Renal cortical epithelial cell (primary cell): Measurements from ENCODE around the gene MERTK. TPM values are rescaled to one million over a fixed set of nuclear protein-coding genes. Genes with fewer than 3 reads are reported as not detected.

Experiments used
- DNase-seq: peaks from one replicate; pipeline ENCODE4 v3.0.0-alpha.2; 2011; ENCODE audit warnings: low read depth
- total RNA-seq: library from RNA; depleted of rRNA; stranded (reverse); fragments of >200 nt; gene quantifications from 2 replicates; pipeline ENCODE4 v1.2.3, GENCODE V29; 2014

Gene MERTK
- total RNA-seq, 1 donor from 2014 or later = 4.4 TPM

- no peak for DNase-seq
These were observed 179.4 kb downstream of the MERTK start for GRCh38 chr2:112077814-112078213.

Other genes starting within 250 kb of the MERTK start
- gene ANAPC1, start 14.4 kb upstream of the MERTK start, total RNA-seq = 67.7 and 78.0 TPM in 2 replicates
- 37.3 and 59.6 TPM in 2 replicates for gene TMEM87B, start 156.7 kb downstream of the MERTK start, total RNA-seq
- gene FBLN7, start 239.8 kb downstream of the MERTK start, total RNA-seq = 0.15 and 0.52 TPM in 2 replicates